GM19467 (cell line): ENCODE results near the gene TSC22D3.
"Not testable (repeated sequence)": the region's sequence is repeated elsewhere in the genome, so short reads cannot be mapped to it uniquely, and the experiment has no call there.

Experiments
- ATAC-seq: cut with Tn5 transposase; IDR thresholded peaks from one replicate; pipeline ENCODE4 v1.9.1; 2021; ENCODE audit warnings: mild to moderate bottlenecking, moderate library complexity; ENCODE audit not compliant: unreplicated experiment

The TSC22D3 gene

GRCh38 chrX:107683931-107684330 lies 91.7 kb downstream of the TSC22D3 start:
- ATAC-seq, result no peak

GRCh38 chrX:107683124-107683895 lies 92.3 kb downstream of the TSC22D3 start:
- no peak for ATAC-seq

- ATAC-seq, result no peak
Observed at GRCh38 chrX:107682256-107682655, 93.3 kb downstream of the TSC22D3 start.

DNA sequence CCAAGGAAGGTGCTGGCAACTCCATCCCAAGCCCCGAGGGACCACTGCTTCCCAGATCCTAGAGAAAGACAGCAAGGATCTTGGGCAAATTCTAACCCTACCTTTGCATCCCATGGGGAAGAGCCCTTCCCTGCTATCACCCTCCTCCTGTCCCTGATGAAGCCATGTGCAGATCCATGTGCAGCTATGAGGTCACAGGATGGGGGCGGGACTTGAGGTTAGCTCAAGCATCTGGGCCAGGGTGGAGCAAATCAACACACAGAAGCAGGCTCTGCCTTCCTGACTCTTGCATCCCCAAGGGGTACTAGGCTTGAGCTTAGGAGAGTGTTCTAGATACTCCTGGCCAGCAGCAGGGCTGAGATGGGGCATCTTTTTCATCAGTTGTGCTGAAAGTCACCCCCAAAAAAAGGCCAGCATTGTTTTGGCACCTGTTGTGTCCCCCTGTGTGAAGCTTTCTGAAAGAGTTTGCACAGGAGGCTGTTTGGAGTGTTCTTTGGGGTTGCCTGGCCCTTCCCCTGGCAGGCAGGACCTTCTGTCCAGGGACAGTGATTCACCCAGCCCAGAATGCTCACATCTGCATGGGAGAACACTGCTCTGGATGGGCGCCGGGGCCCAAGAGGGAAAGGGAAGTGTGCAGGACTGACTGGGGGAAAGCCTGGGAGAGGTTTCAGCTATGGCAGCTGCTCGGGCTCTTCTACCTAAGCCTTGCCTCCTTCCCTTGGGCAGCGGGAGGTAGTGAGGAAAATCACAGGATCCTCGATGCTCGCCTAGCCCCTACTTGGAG lies 96.4 kb downstream of the TSC22D3 start:
- ATAC-seq, result no peak

GRCh38 chrX:107677909-107678308 lies 97.7 kb downstream of the TSC22D3 start:
- ATAC-seq, result no peak

- no peak for ATAC-seq
Observed at GRCh38 chrX:107677501-107677901, 98.1 kb downstream of the TSC22D3 start.

GRCh38 chrX:107676559-107677378 lies 98.8 kb downstream of the TSC22D3 start:
- no peak for ATAC-seq

DNA sequence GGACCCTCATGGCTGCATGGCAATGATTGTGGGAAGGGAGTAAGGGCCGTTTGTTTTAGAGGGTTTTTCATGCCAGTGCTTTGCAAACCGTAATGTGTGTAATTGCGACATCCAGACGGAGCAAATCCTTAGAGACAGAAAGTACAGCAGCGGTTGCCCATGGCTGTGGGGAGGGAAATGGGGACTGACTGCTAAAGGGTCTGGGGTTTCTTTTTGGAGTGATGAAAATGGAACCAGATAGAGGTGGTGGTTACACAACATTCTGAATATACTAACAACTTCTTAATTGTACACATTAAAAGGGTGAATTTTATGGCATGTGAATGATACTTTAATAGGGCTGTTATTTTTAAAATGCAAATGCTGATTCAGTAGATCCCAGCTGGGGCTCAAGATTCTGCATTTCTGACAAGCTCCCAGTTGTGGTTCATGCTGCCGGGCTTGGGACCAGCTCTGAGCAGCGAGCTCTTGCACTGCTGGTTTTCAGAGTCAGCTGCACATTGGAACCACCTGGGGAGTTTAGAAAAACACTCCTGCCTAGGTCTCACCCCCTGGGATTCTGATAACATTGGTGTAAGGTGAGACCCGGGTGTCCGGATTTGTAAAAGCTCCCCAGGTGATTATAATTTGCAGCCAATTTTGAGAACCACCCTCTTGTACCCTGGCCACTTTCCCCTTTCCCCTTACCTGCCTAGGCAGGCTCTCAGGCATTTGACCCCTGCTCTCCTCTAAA lies 99.6 kb downstream of the TSC22D3 start:
- ATAC-seq, result no peak

DNA sequence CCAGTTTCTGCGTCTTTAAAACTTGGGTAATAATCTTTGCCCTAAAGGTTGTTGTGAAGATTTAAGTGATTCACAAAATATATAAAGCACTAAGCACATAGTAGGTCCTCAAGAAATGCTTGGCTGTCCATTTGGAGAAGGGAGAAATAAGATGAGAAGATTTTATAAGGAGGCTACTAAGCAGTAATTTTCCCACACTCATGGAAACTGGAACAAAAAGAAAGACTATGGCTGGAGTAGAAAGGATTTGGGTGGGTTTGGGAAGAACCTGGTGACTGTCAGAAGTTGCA lies 100.3 kb downstream of the TSC22D3 start:
- ATAC-seq, result no peak

- ATAC-seq, result peak; percentile 2
Observed at GRCh38 chrX:107674480-107675364, 100.9 kb downstream of the TSC22D3 start.

GRCh38 chrX:107673933-107674479 lies 101.6 kb downstream of the TSC22D3 start:
- ATAC-seq, result peak; percentile 89

DNA sequence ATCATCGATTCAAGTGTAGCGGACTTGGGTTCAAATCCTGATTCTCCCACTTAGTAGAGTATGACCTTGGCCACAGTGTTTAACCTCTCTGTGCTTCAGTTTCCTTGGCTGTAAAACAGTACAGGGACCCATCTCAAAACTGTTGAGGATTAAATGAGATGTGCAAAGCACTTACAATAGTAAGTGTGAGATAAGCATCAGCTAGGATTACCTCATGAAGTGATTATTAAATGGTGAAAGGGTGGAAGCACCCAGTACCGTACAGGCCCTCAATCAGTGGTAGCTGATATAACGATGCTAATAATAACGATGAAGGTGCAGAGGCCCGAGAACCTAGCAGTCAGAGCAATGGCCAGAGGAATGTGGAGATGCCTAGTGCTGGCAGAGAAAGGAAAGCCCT lies 102.2 kb downstream of the TSC22D3 start:
- ATAC-seq, result peak; percentile 0

GRCh38 chrX:107672955-107673378 lies 102.6 kb downstream of the TSC22D3 start:
- ATAC-seq, result peak; percentile 30

DNA sequence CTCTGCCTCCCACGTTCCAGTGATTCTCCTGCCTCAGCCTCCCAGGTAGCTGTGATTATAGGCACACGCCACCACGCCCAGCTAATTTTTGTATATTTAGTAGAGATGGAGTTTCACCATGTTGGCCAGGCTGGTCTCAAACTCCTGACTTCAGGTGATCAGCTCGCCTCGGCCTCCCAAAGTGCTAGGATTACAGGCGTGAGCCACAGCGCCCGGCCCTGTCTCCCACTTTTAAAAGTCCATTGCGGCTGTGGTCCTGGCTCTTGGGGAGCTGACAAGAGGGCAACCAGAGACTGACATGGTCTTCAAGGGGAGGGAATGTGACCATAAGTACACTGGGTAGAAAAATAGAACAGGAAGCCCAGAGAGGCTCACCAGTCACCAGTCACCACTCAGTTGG lies 104.3 kb downstream of the TSC22D3 start:
- ATAC-seq, result not testable (repeated sequence)

GRCh38 chrX:107669885-107670628 lies 105.5 kb downstream of the TSC22D3 start:
- ATAC-seq, result no peak

- ATAC-seq, result no peak
Observed at GRCh38 chrX:107669261-107669660, 106.3 kb downstream of the TSC22D3 start.

DNA sequence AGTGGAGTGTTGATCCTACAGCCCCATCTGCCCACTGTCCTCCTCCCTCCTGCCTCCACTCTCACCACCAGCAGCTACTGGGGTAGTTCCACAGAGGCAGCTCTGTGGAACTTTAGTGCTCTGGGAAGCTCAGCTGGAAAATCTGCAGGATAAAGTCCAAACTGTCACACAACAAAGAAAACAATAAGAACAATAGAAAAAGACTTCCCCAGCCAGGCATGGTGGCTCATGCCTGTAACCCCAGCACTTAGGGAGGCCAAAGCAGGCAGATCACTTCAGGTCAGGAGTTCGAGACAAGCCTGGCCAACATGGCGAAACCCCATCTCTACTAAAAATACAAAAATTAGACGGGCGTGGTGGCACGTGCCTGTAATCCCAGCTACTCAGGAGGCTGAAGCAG lies 106.9 kb downstream of the TSC22D3 start:
- ATAC-seq, result not testable (repeated sequence)

DNA sequence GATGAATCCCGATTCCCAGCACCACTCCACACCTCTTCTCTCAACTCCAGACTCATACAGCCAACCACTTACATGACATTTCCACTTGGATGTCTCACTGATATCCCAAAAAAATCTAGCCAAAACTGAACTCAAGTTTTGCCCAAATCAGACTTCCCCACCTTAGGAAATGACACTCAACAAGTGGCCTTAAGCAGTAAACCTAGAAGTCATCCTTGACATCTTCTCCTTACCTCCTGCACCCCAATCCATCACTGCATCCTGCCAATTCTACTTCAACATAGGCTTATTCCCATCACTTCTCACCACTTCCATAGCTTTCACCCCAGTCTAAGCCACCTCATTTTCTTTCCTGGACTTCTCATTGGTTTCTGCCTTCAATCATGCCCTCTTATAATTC lies 108.2 kb downstream of the TSC22D3 start:
- ATAC-seq, result no peak

GRCh38 chrX:107666931-107667330 lies 108.7 kb downstream of the TSC22D3 start:
- no peak for ATAC-seq
